Neural cell (in vitro differentiated cells): ENCODE measurements around the gene NMT1.

Source experiments
- EP300 ChIP-seq: fragments of 450-650 bp; conservative IDR thresholded peaks from 2 replicates; pipeline ENCODE4 v1.6.1; 2014; ENCODE audit warnings: antibody characterized with exemption, mild to moderate bottlenecking, moderate library complexity; ENCODE audit not compliant: poor library complexity, severe bottlenecking
- POLR2AphosphoS5 ChIP-seq: IDR thresholded peaks from 2 replicates; pipeline ENCODE4 v1.6.1; 2012
- TF ChIP-seq, protein P1 (sequence below): fragments of 450-650 bp; IDR thresholded peaks from 2 replicates; pipeline ENCODE4 v1.5.1; 2014; ENCODE audit warnings: antibody characterized with exemption, mild to moderate bottlenecking, moderate library complexity; ENCODE audit not compliant: poor library complexity, severe bottlenecking

DNA sequence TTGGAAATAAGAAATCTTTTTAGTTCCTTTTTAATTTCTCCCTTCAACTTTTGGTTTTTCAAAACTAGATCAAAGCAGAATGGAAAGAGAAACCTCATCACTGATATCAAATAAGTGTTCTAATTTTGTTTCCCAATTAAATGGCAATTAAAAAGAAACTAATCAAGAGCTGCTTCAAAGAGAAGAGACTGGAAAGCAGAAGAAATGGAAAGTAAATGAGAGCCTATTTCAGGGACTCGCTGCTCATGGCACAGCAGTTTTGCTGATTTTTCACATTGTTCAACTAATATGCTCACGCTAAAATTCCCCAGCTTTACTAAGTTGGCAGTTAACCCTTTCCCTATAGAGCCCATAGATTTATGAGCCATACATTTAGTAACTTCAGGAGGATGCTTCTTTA lies 6.5 kb downstream of the NMT1 start:
- TF ChIP-seq, protein P1, sequence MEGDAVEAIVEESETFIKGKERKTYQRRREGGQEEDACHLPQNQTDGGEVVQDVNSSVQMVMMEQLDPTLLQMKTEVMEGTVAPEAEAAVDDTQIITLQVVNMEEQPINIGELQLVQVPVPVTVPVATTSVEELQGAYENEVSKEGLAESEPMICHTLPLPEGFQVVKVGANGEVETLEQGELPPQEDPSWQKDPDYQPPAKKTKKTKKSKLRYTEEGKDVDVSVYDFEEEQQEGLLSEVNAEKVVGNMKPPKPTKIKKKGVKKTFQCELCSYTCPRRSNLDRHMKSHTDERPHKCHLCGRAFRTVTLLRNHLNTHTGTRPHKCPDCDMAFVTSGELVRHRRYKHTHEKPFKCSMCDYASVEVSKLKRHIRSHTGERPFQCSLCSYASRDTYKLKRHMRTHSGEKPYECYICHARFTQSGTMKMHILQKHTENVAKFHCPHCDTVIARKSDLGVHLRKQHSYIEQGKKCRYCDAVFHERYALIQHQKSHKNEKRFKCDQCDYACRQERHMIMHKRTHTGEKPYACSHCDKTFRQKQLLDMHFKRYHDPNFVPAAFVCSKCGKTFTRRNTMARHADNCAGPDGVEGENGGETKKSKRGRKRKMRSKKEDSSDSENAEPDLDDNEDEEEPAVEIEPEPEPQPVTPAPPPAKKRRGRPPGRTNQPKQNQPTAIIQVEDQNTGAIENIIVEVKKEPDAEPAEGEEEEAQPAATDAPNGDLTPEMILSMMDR, result no peak
- TF ChIP-seq EP300 (no peak), POLR2AphosphoS5 (no peak)
